KMS-11 (cell line): ENCODE results near the gene MED1.
"Not testable (repeated sequence)": the region's sequence is repeated elsewhere in the genome, so short reads cannot be mapped to it uniquely, and the experiment has no call there.

Source experiments
- H2AFZ ChIP-seq: fragments of 200-600 bp; sonication (generic); 2 replicates; pipeline ENCODE4 v1.6.1; 2016; ENCODE audit warnings: antibody characterized with exemption, mixed run types, low read depth
- H3K27ac ChIP-seq: fragments of 200-600 bp; sonication (generic); 2 replicates; pipeline ENCODE4 v1.6.1; 2016; ENCODE audit warnings: mild to moderate bottlenecking, mixed run types
- H3K27me3 ChIP-seq: fragments of 200-600 bp; sonication (generic); 2 replicates; pipeline ENCODE4 v1.6.1; 2017; ENCODE audit warnings: mild to moderate bottlenecking, low read depth, mixed run types, moderate library complexity; ENCODE audit not compliant: insufficient read depth
- H3K36me3 ChIP-seq: fragments of 200-600 bp; sonication (generic); 2 replicates; pipeline ENCODE4 v1.6.1; 2017; ENCODE audit warnings: mild to moderate bottlenecking, mixed run types; ENCODE audit not compliant: insufficient read depth
- H3K4me1 ChIP-seq: fragments of 200-600 bp; sonication (generic); 2 replicates; pipeline ENCODE4 v1.6.1; 2016; ENCODE audit warnings: mild to moderate bottlenecking, low read depth, mixed run types; ENCODE audit not compliant: poor library complexity, severe bottlenecking
- H3K4me2 ChIP-seq: fragments of 200-600 bp; sonication (generic); 2 replicates; pipeline ENCODE4 v1.7.0; 2016; ENCODE audit warnings: mild to moderate bottlenecking, mixed run types
- H3K4me3 ChIP-seq: fragments of 200-600 bp; sonication (generic); IDR thresholded peaks from 2 replicates; pipeline ENCODE4 v1.6.1; 2017; ENCODE audit warnings: low read depth, low read length, mixed read lengths; ENCODE audit not compliant: insufficient read depth
- H3K79me2 ChIP-seq: fragments of 200-600 bp; sonication (generic); 2 replicates; pipeline ENCODE4 v1.6.1; 2016; ENCODE audit warnings: low read depth, mixed run types; ENCODE audit not compliant: insufficient read depth
- H3K9ac ChIP-seq: fragments of 200-600 bp; sonication (generic); 2 replicates; pipeline ENCODE4 v1.6.1; 2016; ENCODE audit warnings: mild to moderate bottlenecking, mixed run types
- H4K20me1 ChIP-seq: fragments of 200-600 bp; sonication (generic); 2 replicates; pipeline ENCODE4 v1.6.1; 2016; ENCODE audit warnings: mild to moderate bottlenecking, mixed run types; ENCODE audit not compliant: insufficient read depth
- CTCF ChIP-seq: fragments of 200-600 bp; sonication (generic); conservative IDR thresholded peaks from 2 replicates; pipeline ENCODE4 v1.6.1; 2017; ENCODE audit warnings: low read depth, mild to moderate bottlenecking, antibody characterized with exemption, low read length, moderate library complexity, mixed read lengths

The MED1 gene

GRCh38 chr17:39450847-39451581 is at the start of gene MED1:
TSS of gene MED1 (minus strand) at chr17:39451263. CDS start at chr17:39451062, 201 bp downstream.
- Histone ChIP-seq H3K4me1 (peaks cover 11% of the 10 kb centered on the region), H3K36me3 (peaks cover 12% of the 10 kb centered on the region; the same call in 1 of the 2 replicates), H3K4me2 (peak within 1 kb of the TSS; percentile 70), H3K27ac (peak within 1 kb of the TSS; percentile 66), H3K79me2 (peaks cover 45% of the 10 kb centered on the region), H2AFZ (peak within 1 kb of the TSS; percentile 91), H3K9ac (peak within 1 kb of the TSS; percentile 84), H3K4me3 (peak within 1 kb of the TSS; percentile 67), H4K20me1 (no peaks in the 10 kb centered on the region), H3K27me3 (no peaks in the 10 kb centered on the region)
- no peak for TF ChIP-seq CTCF

GRCh38 chr17:39496921-39497320 is 45.9 kb upstream of the MED1 start:
- not testable (repeated sequence) for H3K4me3 ChIP-seq, H3K27ac ChIP-seq, H3K9ac ChIP-seq, H4K20me1 ChIP-seq, H3K79me2 ChIP-seq, H2AFZ ChIP-seq, H3K27me3 ChIP-seq, H3K4me1 ChIP-seq, H3K4me2 ChIP-seq
- H3K36me3 ChIP-seq: peaks cover 28% of the 10 kb centered on the region; the same call in 1 of the 2 replicates

GRCh38 chr17:39487946-39488345 is 36.9 kb upstream of the MED1 start:
- peaks cover 7% of the 10 kb centered on the region for H3K4me1 ChIP-seq
- peaks cover 18% of the 10 kb centered on the region; the same call in 1 of the 2 replicates for H3K79me2 ChIP-seq
- no peak overlapping the region for H3K9ac ChIP-seq
- H3K4me3 ChIP-seq: no peak overlapping the region
- peaks cover 14% of the 10 kb centered on the region; the same call in 1 of the 2 replicates for H3K36me3 ChIP-seq
- H4K20me1 ChIP-seq: no peaks in the 10 kb centered on the region
- H3K27ac ChIP-seq: no peak overlapping the region
- H3K27me3 ChIP-seq: no peaks in the 10 kb centered on the region
- no peak overlapping the region for H3K4me2 ChIP-seq
- TF ChIP-seq CTCF: no peak
- no peak overlapping the region for H2AFZ ChIP-seq

GRCh38 chr17:39487490-39487889 is 36.4 kb upstream of the MED1 start:
- not testable (repeated sequence) for H3K4me3 ChIP-seq, H3K27me3 ChIP-seq, H3K27ac ChIP-seq, H3K4me1 ChIP-seq, H3K36me3 ChIP-seq, H4K20me1 ChIP-seq, H2AFZ ChIP-seq, H3K4me2 ChIP-seq, H3K9ac ChIP-seq
- H3K79me2 ChIP-seq: peaks cover 18% of the 10 kb centered on the region; the same call in 1 of the 2 replicates

GRCh38 chr17:39486242-39486641 is 35.2 kb upstream of the MED1 start:
- TF ChIP-seq CTCF: no peak
- Histone ChIP-seq H3K4me3 (no peak overlapping the region), H2AFZ (no peak overlapping the region), H3K79me2 (peaks cover 18% of the 10 kb centered on the region; the same call in 1 of the 2 replicates), H3K27ac (no peak overlapping the region), H3K27me3 (no peaks in the 10 kb centered on the region), H3K9ac (no peak overlapping the region), H4K20me1 (no peaks in the 10 kb centered on the region), H3K36me3 (peaks cover 8% of the 10 kb centered on the region; the same call in 1 of the 2 replicates), H3K4me1 (peaks cover 7% of the 10 kb centered on the region), H3K4me2 (no peak overlapping the region)
